Measurements from ENCODE around the gene USP7.

USP7 gene

DNA sequence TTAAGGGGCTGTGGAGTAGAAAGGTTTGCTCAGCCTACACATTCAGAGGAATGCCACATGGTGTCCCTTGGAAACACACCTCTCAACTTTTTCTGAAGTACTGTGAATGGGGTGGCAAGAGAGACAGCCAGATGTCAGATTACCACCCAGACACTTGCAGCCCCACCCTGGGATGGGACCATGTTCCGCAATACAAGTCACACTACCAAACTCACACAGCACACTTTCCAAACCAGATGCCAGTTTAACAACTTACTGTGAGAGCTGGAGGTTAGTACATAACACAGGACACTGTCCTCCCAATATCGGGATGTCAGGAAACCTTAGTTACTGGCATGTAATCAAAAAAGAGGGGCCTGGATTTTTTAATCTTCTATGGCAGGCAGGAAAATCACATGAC lies 7.9 kb downstream of the USP7 start:
- Histone ChIP-seq H3K27ac (replicated peaks) (peak overlapping the region; percentile 42; the same call in 1 of the 2 replicates), H3K4me3 (replicated peaks; ENCODE audit: insufficient read depth, low read length) (no peak overlapping the region), H3K27me3 (ENCODE audit: insufficient read depth, poor library complexity, severe bottlenecking) (no peaks in the 10 kb centered on the region)
- TF ChIP-seq, protein P1, sequence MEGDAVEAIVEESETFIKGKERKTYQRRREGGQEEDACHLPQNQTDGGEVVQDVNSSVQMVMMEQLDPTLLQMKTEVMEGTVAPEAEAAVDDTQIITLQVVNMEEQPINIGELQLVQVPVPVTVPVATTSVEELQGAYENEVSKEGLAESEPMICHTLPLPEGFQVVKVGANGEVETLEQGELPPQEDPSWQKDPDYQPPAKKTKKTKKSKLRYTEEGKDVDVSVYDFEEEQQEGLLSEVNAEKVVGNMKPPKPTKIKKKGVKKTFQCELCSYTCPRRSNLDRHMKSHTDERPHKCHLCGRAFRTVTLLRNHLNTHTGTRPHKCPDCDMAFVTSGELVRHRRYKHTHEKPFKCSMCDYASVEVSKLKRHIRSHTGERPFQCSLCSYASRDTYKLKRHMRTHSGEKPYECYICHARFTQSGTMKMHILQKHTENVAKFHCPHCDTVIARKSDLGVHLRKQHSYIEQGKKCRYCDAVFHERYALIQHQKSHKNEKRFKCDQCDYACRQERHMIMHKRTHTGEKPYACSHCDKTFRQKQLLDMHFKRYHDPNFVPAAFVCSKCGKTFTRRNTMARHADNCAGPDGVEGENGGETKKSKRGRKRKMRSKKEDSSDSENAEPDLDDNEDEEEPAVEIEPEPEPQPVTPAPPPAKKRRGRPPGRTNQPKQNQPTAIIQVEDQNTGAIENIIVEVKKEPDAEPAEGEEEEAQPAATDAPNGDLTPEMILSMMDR (IDR thresholded peaks at IDR 0.05; ENCODE audit: insufficient read depth, low read length): no peak
- TF ChIP-seq, protein P2, sequence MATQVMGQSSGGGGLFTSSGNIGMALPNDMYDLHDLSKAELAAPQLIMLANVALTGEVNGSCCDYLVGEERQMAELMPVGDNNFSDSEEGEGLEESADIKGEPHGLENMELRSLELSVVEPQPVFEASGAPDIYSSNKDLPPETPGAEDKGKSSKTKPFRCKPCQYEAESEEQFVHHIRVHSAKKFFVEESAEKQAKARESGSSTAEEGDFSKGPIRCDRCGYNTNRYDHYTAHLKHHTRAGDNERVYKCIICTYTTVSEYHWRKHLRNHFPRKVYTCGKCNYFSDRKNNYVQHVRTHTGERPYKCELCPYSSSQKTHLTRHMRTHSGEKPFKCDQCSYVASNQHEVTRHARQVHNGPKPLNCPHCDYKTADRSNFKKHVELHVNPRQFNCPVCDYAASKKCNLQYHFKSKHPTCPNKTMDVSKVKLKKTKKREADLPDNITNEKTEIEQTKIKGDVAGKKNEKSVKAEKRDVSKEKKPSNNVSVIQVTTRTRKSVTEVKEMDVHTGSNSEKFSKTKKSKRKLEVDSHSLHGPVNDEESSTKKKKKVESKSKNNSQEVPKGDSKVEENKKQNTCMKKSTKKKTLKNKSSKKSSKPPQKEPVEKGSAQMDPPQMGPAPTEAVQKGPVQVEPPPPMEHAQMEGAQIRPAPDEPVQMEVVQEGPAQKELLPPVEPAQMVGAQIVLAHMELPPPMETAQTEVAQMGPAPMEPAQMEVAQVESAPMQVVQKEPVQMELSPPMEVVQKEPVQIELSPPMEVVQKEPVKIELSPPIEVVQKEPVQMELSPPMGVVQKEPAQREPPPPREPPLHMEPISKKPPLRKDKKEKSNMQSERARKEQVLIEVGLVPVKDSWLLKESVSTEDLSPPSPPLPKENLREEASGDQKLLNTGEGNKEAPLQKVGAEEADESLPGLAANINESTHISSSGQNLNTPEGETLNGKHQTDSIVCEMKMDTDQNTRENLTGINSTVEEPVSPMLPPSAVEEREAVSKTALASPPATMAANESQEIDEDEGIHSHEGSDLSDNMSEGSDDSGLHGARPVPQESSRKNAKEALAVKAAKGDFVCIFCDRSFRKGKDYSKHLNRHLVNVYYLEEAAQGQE (IDR thresholded peaks at IDR 0.05; ENCODE audit: insufficient replicate concordance, low read depth): no peak
- no peak for TF ChIP-seq GABPA (IDR thresholded peaks at IDR 0.05; ENCODE audit: low read depth)
- no peak for DNase-seq (ENCODE audit: low read depth in 1 of 2, low spot score in 1 of 2)

DNA sequence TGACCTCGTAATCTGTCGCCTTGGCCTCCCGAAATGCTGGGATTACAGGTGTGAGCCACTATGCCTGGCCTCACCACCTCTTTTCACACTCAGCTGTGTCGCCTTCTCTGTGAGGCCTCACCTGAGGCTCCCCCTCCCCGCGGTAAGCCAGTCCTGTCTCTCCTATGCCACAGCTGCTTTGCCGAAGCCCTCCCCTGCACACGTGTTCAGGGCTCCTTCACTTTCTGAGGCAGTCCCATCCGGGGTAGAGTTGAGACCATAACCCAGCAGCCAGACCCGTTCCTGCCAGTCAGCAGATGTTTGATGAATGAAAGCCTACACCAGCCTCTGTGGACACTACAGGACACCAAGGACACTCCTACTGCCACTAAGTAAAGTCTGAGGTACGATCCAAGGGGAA lies 10.6 kb downstream of the USP7 start:
- no peak for TF ChIP-seq POLR2AphosphoS5 (IDR thresholded peaks at IDR 0.05; ENCODE audit: low read depth)
- TF ChIP-seq GABPA (IDR thresholded peaks at IDR 0.05; ENCODE audit: low read depth): no peak
- TF ChIP-seq, protein P1 (IDR thresholded peaks at IDR 0.05; ENCODE audit: insufficient read depth, low read length): no peak
- TF ChIP-seq SPI1 (IDR thresholded peaks at IDR 0.05; ENCODE audit: borderline replicate concordance, low read depth): no peak
- TF ChIP-seq, protein P2 (IDR thresholded peaks at IDR 0.05; ENCODE audit: insufficient replicate concordance, low read depth): no peak
- no peak overlapping the region for H3K4me3 ChIP-seq (replicated peaks; ENCODE audit: insufficient read depth, low read length)
- DNase-seq (ENCODE audit: low read depth in 1 of 2, low spot score in 1 of 2): no peak
- H3K27ac ChIP-seq (replicated peaks): no peak overlapping the region
- no peaks in the 10 kb centered on the region for H3K27me3 ChIP-seq (ENCODE audit: insufficient read depth, poor library complexity, severe bottlenecking)

DNA sequence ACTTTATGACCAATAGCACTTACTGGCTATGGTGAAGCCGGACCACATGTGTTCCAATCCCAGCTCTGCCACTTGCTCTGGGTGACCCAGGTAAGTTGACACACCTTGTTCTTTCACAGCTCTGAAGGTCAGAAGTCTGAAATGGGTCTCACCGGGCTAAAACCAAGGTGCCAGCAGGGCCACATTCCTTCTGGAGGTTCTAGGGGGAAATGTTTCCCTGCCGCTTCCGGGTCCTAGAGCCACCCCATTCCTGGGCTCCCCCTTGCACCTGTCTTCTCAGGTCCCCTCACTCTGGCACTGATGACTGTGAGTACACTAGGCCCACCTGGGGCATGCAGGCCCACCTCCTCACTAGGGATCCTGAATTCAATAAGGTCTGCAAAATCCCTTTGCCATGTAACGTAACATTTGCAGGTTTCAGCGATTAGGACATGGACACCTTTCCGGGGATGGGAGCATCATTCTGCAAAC lies 11.4 kb downstream of the USP7 start:
- no peak for DNase-seq (ENCODE audit: low read depth in 1 of 2, low spot score in 1 of 2)
- Histone ChIP-seq H3K27me3 (ENCODE audit: insufficient read depth, poor library complexity, severe bottlenecking) (no peaks in the 10 kb centered on the region), H3K4me3 (replicated peaks; ENCODE audit: insufficient read depth, low read length) (no peak overlapping the region), H3K27ac (replicated peaks) (no peak overlapping the region)
- TF ChIP-seq POLR2AphosphoS5 (IDR thresholded peaks at IDR 0.05; ENCODE audit: low read depth) (no peak), SPI1 (IDR thresholded peaks at IDR 0.05; ENCODE audit: borderline replicate concordance, low read depth) (no peak), GABPA (IDR thresholded peaks at IDR 0.05; ENCODE audit: low read depth) (no peak)
- TF ChIP-seq, protein P1 (IDR thresholded peaks at IDR 0.05; ENCODE audit: insufficient read depth, low read length): no peak
- TF ChIP-seq, protein P2 (IDR thresholded peaks at IDR 0.05; ENCODE audit: insufficient replicate concordance, low read depth): no peak

Measured in HL-60 (cell line).